Upper lobe of left lung (tissue), 6 donors: ENCODE data around the gene NFIX. TPM values are rescaled to one million over a fixed set of nuclear protein-coding genes. Genes with fewer than 3 reads are reported as not detected.

ENCODE experiments used
- ATAC-seq, 2 donors: fragments of 200-7000 bp; cut with Tn5 transposase; one replicate each; pipeline ENCODE4 v1.9.1; 2022; ENCODE audit warnings: mild to moderate bottlenecking in 2 of 2, moderate library complexity in 2 of 2; ENCODE audit not compliant: low FRiP score in 2 of 2
- DNase-seq, 2 donors: peaks; one replicate each; pipeline ENCODE4 v3.0.0-alpha.2; 2019 to 2020
- H3K27ac ChIP-seq, 4 donors: fragments of 200-600 bp; sonication (generic); one replicate each; pipeline ENCODE4 v1.5.1; 2016 to 2019
- H3K27me3 ChIP-seq, 4 donors: fragments of 200-600 bp; sonication (generic); one replicate each; pipeline ENCODE4 v1.5.1; 2017 to 2019
- H3K36me3 ChIP-seq, 4 donors: fragments of 200-600 bp; sonication (generic); one replicate each; pipeline ENCODE4 v1.5.1; 2016 to 2019
- H3K4me1 ChIP-seq, 4 donors: fragments of 200-600 bp; sonication (generic); one replicate each; pipeline ENCODE4 v1.5.1; 2018 to 2019
- H3K4me3 ChIP-seq, 4 donors: fragments of 200-600 bp; sonication (generic); one replicate each; pipeline ENCODE4 v1.5.1; 2017 to 2019; ENCODE audit warnings: mild to moderate bottlenecking in 2 of 4, moderate library complexity in 1 of 4
- H3K9me3 ChIP-seq, 4 donors: fragments of 200-600 bp; sonication (generic); one replicate each; pipeline ENCODE4 v1.5.1; 2018 to 2019
- CTCF ChIP-seq, 6 experiments: fragments of 450-650 bp in 4 of 6; fragments of 200-600 bp in 2 of 6; sonication (generic) in 2 of 6; IDR thresholded peaks; one replicate each; pipeline ENCODE4 v1.5.1; 2016 to 2019; ENCODE audit warnings: antibody characterized with exemption in 6 of 6
- EP300 ChIP-seq, 4 donors: sonication (generic); formaldehyde crosslinking; IDR thresholded peaks; one replicate each; pipeline ENCODE4 v1.5.1; 2017; ENCODE audit warnings: antibody characterized with exemption in 4 of 4, control low read depth in 2 of 4
- POLR2A ChIP-seq, 4 donors: fragments of 450-650 bp; IDR thresholded peaks; one replicate each; pipeline ENCODE4 v1.5.1; 2016 to 2017; ENCODE audit warnings: antibody characterized with exemption in 4 of 4, mild to moderate bottlenecking in 2 of 4
- POLR2AphosphoS5 ChIP-seq, 2 donors: sonication (generic); formaldehyde crosslinking; IDR thresholded peaks; one replicate each; pipeline ENCODE4 v1.5.1; 2017; ENCODE audit warnings: antibody characterized with exemption in 2 of 2
- WGBS, 2 donors: methylation state at CpG; one replicate each; pipeline ENCODE4 v1.1.5; 2017 to 2018; 5-methylcytosine and 5-hydroxymethylcytosine counted together
- total RNA-seq, 6 donors: library from RNA; depleted of rRNA in 4 of 6; stranded (reverse); fragments of >200 nt in 4 of 6; gene quantifications; one replicate each; pipeline versions ENCODE4 v1.1.0 to v1.2.1, GENCODE V29; 2016 to 2021
- donor health status: DM: no; HTN: no; CAD: no; lungs with moderate emphysema.
- donor health status: DM: no; HTN: yes; CAD: no; lungs with severe emphysema.

The NFIX gene
- total RNA-seq, 6 donors from 2014 or later = 64.0 to 188 (median 107) TPM

- no peak for ATAC-seq
- Histone ChIP-seq H3K27ac (peak overlapping the region; percentile 86 to 97 (median 96)), H3K9me3 (no peaks in the 10 kb centered on the region), H3K27me3 (no peaks in the 10 kb centered on the region), H3K4me3 (no peak overlapping the region), H3K4me1 (peaks cover 77 to 88% (median 86%) of the 10 kb centered on the region in 4 donors), H3K36me3 (no peaks in the 10 kb centered on the region)
- TF ChIP-seq POLR2AphosphoS5 (IDR thresholded peaks at IDR 0.05) = no peak
- no peak for TF ChIP-seq CTCF (IDR thresholded peaks at IDR 0.05)
- no peak for TF ChIP-seq POLR2A (IDR thresholded peaks at IDR 0.05)
- no peak for TF ChIP-seq EP300 (IDR thresholded peaks at IDR 0.05)
- no peak for DNase-seq
- 33 to 42% methylated on average over 3 of the region's 3 CpGs for WGBS, 2 donors
Measured at GRCh38 chr19:13053238-13053637, 58.0 kb downstream of the NFIX start.

- Histone ChIP-seq H3K9me3 (no peaks in the 10 kb centered on the region), H3K27ac (peak overlapping the region; percentile 86 to 97 (median 96)), H3K27me3 (no peaks in the 10 kb centered on the region), H3K36me3 (no peaks in the 10 kb centered on the region), H3K4me3 (no peak overlapping the region), H3K4me1 (peaks cover 84 to 93% (median 90%) of the 10 kb centered on the region in 4 donors)
- 31 to 33% methylated on average over 11 to 17 of the region's 17 CpGs for WGBS, 2 donors
- DNase-seq = peak; percentile 78 to 88
- peak in 1 of 4 donors; percentile 17 for TF ChIP-seq EP300 (IDR thresholded peaks at IDR 0.05)
- TF ChIP-seq POLR2AphosphoS5 (IDR thresholded peaks at IDR 0.05) = peak; percentile 56 to 69
- no peak for TF ChIP-seq POLR2A (IDR thresholded peaks at IDR 0.05)
- ATAC-seq = peak; percentile 31 to 52
Measured at GRCh38 chr19:13053761-13054625, 58.7 kb downstream of the NFIX start.

GRCh38 chr19:13054626-13055212 is 59.4 kb downstream of the NFIX start:
- DNase-seq (no peak), ATAC-seq (peak in 1 of 2 donors; percentile 58)
- Histone ChIP-seq H3K27me3 (no peaks in the 10 kb centered on the region), H3K4me1 (peaks cover 90 to 100% (median 96%) of the 10 kb centered on the region in 4 donors), H3K36me3 (no peaks in the 10 kb centered on the region), H3K27ac (peak overlapping the region; percentile 86 to 97 (median 96)), H3K9me3 (no peaks in the 10 kb centered on the region), H3K4me3 (peak overlapping the region in 1 of 4 donors; percentile 11)
- WGBS, 2 donors = 20 to 37% methylated on average over 10 to 11 of the region's 11 CpGs
- no peak for TF ChIP-seq CTCF (IDR thresholded peaks at IDR 0.05)
- no peak for TF ChIP-seq EP300 (IDR thresholded peaks at IDR 0.05)
- TF ChIP-seq POLR2AphosphoS5 (IDR thresholded peaks at IDR 0.05) = no peak
- no peak for TF ChIP-seq POLR2A (IDR thresholded peaks at IDR 0.05)

GRCh38 chr19:13055213-13056051 is 60.2 kb downstream of the NFIX start:
- H3K4me3 ChIP-seq = peak overlapping the region in 1 of 4 donors; percentile 11
- ATAC-seq (peak; percentile 57 to 87), DNase-seq (peak; percentile 81 to 91)

More at GRCh38 chr19:13055213-13056051, 60.2 kb downstream of the NFIX start:
- H3K27me3 ChIP-seq = no peaks in the 10 kb centered on the region
- H3K9me3 ChIP-seq = no peaks in the 10 kb centered on the region
- H3K4me1 ChIP-seq = peaks cover 97 to 100% (median 99%) of the 10 kb centered on the region in 4 donors
- no peaks in the 10 kb centered on the region for H3K36me3 ChIP-seq
- peak overlapping the region; percentile 86 to 97 (median 96) for H3K27ac ChIP-seq
- WGBS, 2 donors = 18 to 41% methylated on average over 14 to 15 of the region's 29 CpGs
- no peak for TF ChIP-seq CTCF (IDR thresholded peaks at IDR 0.05)
- peak in 1 of 2 donors; percentile 45 for TF ChIP-seq POLR2AphosphoS5 (IDR thresholded peaks at IDR 0.05)
- TF ChIP-seq EP300 (IDR thresholded peaks at IDR 0.05) = no peak
